Measurements from ENCODE around the gene SLTM.

DNA sequence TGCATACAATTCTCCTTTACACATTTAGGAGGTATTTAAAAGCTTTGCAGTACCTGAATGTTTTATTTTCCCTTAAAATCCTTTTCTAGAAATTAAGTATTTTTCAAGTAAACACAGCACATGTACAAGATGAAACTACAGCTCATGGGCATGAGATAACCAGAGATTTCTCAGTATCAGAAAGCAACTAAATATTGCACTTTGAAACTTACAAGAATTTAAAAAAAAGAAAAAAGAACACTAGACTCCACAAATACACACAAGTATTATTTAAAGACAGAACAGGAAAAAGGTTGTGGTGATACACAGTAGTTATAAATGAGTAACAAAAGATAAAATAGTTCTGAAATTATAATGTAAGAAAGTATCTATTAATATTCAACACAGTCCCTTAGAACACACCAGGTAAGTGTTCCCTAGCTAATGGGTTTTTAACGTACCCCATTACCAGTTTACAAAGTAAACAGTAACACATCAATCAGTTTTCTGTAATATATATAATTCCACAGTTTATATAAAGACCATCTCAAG is 35.3 kb downstream of the SLTM start:
- TF ChIP-seq SIN3A (IDR thresholded peaks at IDR 0.05; ENCODE audit: borderline replicate concordance, insufficient read depth, low read length) (no peak), TAF1 (IDR thresholded peaks at IDR 0.05; ENCODE audit: borderline replicate concordance, insufficient read depth, low read length) (no peak), POLR2AphosphoS5 (IDR thresholded peaks at IDR 0.05; ENCODE audit: low read depth, low read length) (no peak), FOXP2 (optimal IDR thresholded peaks at IDR 0.05; ENCODE audit: borderline replicate concordance, extremely low read depth, extremely low read length, insufficient read depth) (no peak)
- TF ChIP-seq, protein P1, sequence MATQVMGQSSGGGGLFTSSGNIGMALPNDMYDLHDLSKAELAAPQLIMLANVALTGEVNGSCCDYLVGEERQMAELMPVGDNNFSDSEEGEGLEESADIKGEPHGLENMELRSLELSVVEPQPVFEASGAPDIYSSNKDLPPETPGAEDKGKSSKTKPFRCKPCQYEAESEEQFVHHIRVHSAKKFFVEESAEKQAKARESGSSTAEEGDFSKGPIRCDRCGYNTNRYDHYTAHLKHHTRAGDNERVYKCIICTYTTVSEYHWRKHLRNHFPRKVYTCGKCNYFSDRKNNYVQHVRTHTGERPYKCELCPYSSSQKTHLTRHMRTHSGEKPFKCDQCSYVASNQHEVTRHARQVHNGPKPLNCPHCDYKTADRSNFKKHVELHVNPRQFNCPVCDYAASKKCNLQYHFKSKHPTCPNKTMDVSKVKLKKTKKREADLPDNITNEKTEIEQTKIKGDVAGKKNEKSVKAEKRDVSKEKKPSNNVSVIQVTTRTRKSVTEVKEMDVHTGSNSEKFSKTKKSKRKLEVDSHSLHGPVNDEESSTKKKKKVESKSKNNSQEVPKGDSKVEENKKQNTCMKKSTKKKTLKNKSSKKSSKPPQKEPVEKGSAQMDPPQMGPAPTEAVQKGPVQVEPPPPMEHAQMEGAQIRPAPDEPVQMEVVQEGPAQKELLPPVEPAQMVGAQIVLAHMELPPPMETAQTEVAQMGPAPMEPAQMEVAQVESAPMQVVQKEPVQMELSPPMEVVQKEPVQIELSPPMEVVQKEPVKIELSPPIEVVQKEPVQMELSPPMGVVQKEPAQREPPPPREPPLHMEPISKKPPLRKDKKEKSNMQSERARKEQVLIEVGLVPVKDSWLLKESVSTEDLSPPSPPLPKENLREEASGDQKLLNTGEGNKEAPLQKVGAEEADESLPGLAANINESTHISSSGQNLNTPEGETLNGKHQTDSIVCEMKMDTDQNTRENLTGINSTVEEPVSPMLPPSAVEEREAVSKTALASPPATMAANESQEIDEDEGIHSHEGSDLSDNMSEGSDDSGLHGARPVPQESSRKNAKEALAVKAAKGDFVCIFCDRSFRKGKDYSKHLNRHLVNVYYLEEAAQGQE (IDR thresholded peaks at IDR 0.05; ENCODE audit: insufficient read depth in 1 of 2, low read depth in 2 of 2, low read length in 2 of 2), result no peak

All from PFSK-1 (cell line).